SU-DHL-6 (cell line): Measurements from ENCODE around the gene CATSPER1.
A peak's percentile ranks its signal among the peaks of the same experiment; 100 is the strongest.

Experiments
- H2AFZ ChIP-seq: fragments of 200-600 bp; sonication (generic); 2 replicates; pipeline ENCODE4 v1.6.1; 2014; ENCODE audit warnings: low read depth, mild to moderate bottlenecking, moderate library complexity, mixed read lengths, antibody characterized with exemption, low read length; ENCODE audit not compliant: severe bottlenecking
- H3F3A ChIP-seq: fragments of 200-600 bp; shearing (Covaris generic); 2 replicates; pipeline ENCODE4 v1.6.0; 2016; ENCODE audit warnings: antibody characterized with exemption, mild to moderate bottlenecking; ENCODE audit not compliant: insufficient read depth
- H3K27ac ChIP-seq: fragments of 200-600 bp; sonication (generic); 2 replicates; pipeline ENCODE4 v1.5.1; 2016; ENCODE audit warnings: low read depth, mild to moderate bottlenecking, low read length, moderate library complexity, mixed read lengths
- H3K27me3 ChIP-seq: fragments of 200-600 bp; sonication (generic), shearing (Covaris generic); 2 replicates; pipeline ENCODE4 v1.6.0; 2014; ENCODE audit warnings: mild to moderate bottlenecking, low read length
- H3K36me3 ChIP-seq: fragments of 200-600 bp; sonication (generic); 2 replicates; pipeline ENCODE4 v1.6.1; 2014; ENCODE audit warnings: mild to moderate bottlenecking, low read length, mixed read lengths
- H3K4me2 ChIP-seq: fragments of 300-600, 200-600 bp; shearing (Covaris generic), sonication (generic); 2 replicates; pipeline ENCODE4 v1.6.0; 2014; ENCODE audit warnings: low read length, low read depth, mild to moderate bottlenecking; ENCODE audit not compliant: poor library complexity, severe bottlenecking
- H3K4me3 ChIP-seq: fragments of 200-600 bp; sonication (generic); 2 replicates; pipeline ENCODE4 v1.5.1; 2014; ENCODE audit warnings: antibody characterized with exemption, low read length, mild to moderate bottlenecking, mixed read lengths; ENCODE audit not compliant: insufficient read depth, poor library complexity, severe bottlenecking
- H3K79me2 ChIP-seq: fragments of 200-600 bp; sonication (generic); 2 replicates; pipeline ENCODE4 v1.6.1; 2014; ENCODE audit warnings: mild to moderate bottlenecking, low read length, moderate library complexity; ENCODE audit not compliant: insufficient read depth
- H3K9ac ChIP-seq: fragments of 200-600 bp; sonication (generic); 2 replicates; pipeline ENCODE4 v1.7.0; 2014; ENCODE audit warnings: mild to moderate bottlenecking, low read length
- H3K9me2 ChIP-seq: fragments of 200-600 bp; sonication (generic); replicated peaks from 2 replicates; pipeline ENCODE4 v1.6.1; 2014; ENCODE audit warnings: low read length; ENCODE audit not compliant: insufficient read depth
- H3K9me3 ChIP-seq: fragments of 200-600 bp; sonication (generic); 2 replicates; pipeline ENCODE4 v1.6.1; 2014; ENCODE audit warnings: low read length, mixed read lengths; ENCODE audit not compliant: insufficient read depth
- H4K20me1 ChIP-seq: fragments of 200-600 bp; sonication (generic); 2 replicates; pipeline ENCODE4 v1.6.1; 2014; ENCODE audit warnings: low read depth, mild to moderate bottlenecking, antibody characterized with exemption, low read length, moderate library complexity, mixed read lengths
- CTCF ChIP-seq: fragments of 200-600 bp; sonication (generic); IDR thresholded peaks from one replicate; pipeline ENCODE4 v1.5.1; 2017; ENCODE audit warnings: antibody characterized with exemption, mild to moderate bottlenecking, low read length, moderate library complexity; ENCODE audit not compliant: insufficient read depth, poor library complexity, severe bottlenecking
- EZH2phosphoT487 ChIP-seq: fragments of 200-600 bp; sonication (generic), shearing (Covaris generic); conservative IDR thresholded peaks from 2 replicates; pipeline ENCODE4 v1.6.1; 2018; ENCODE audit warnings: mild to moderate bottlenecking, antibody characterized with exemption, low read length, moderate library complexity, mixed read lengths

CATSPER1 gene

DNA sequence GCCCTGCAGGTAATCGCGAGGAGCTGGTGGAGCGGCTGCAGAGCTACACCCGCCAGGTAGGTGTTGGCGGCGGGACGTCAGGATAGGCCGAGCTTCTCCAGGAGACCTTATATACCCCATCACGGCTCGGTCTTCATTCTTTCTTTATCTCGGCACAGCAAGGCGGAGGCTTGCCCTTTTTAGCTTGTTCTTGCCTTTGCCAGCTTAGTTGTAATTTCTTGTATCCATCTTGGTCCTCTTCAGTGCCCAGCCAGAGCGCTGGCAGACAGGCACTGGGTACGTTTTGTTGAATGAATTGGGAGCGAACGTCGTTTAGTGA is 26.3 kb upstream of the CATSPER1 start:
- peak overlapping the region; percentile 61 for H3K4me2 ChIP-seq
- no peaks in the 10 kb centered on the region for H3K9me2 ChIP-seq
- H3K4me3 ChIP-seq, result peak overlapping the region; percentile 93
- H3F3A ChIP-seq, result no peaks in the 10 kb centered on the region
- no peak for TF ChIP-seq EZH2phosphoT487
- TF ChIP-seq CTCF, result no peak
- H3K9me3 ChIP-seq, result no peaks in the 10 kb centered on the region
- peaks cover 28% of the 10 kb centered on the region for H3K79me2 ChIP-seq
- H3K27ac ChIP-seq, result peak overlapping the region; percentile 47
- H3K36me3 ChIP-seq, result peaks cover 11% of the 10 kb centered on the region; the same call in 1 of the 2 replicates
- no peaks in the 10 kb centered on the region for H3K27me3 ChIP-seq
- H2AFZ ChIP-seq, result peak overlapping the region; percentile 35
- no peaks in the 10 kb centered on the region for H4K20me1 ChIP-seq
- peak overlapping the region; percentile 93 for H3K9ac ChIP-seq

- H3K27me3 ChIP-seq, result no peaks in the 10 kb centered on the region
- H3K27ac ChIP-seq, result peak within 1 kb of the TSS; percentile 47
- H3K9me3 ChIP-seq, result no peaks in the 10 kb centered on the region
- peak within 1 kb of the TSS; percentile 78 for H2AFZ ChIP-seq
- no peaks in the 10 kb centered on the region for H3K9me2 ChIP-seq
- H3K36me3 ChIP-seq, result peaks cover 11% of the 10 kb centered on the region; the same call in 1 of the 2 replicates
- peak within 1 kb of the TSS; percentile 93 for H3K9ac ChIP-seq
- H3K4me2 ChIP-seq, result peak within 1 kb of the TSS; percentile 78
- no peaks in the 10 kb centered on the region for H4K20me1 ChIP-seq
- peak within 1 kb of the TSS; percentile 93 for H3K4me3 ChIP-seq
- peaks cover 28% of the 10 kb centered on the region for H3K79me2 ChIP-seq
- TF ChIP-seq EZH2phosphoT487 (no peak), CTCF (no peak)
- no peaks in the 10 kb centered on the region for H3F3A ChIP-seq
Measured at GRCh38 chr11:66051766-66052663, 25.7 kb upstream of the CATSPER1 start, which contains the start of gene SF3B2. SF3B2 (plus strand) TSS chr11:66052364; CDS start chr11:66052385, 21 bp downstream.

DNA sequence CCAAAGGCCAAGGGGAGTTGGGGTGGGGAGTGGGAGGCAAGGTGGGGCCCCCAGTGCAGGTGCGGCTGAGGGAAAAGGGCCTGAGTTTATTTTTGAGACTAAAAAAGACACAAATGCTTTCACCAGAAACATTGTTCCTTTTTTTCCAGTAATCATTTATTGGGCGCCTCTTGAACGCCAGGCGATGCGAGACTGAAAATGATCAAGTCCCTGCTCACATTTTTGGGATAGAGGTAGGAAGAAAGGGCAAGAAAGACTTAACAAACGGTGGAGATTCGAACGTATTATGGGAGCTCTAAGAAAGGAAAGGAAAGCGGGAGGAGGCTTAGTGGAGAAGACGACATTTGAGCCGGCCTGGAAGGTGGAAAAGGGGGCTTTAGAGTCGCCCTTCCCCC is 25.1 kb upstream of the CATSPER1 start:
- Histone ChIP-seq H3K9me2 (no peaks in the 10 kb centered on the region), H3K27me3 (no peaks in the 10 kb centered on the region), H3K36me3 (peaks cover 11% of the 10 kb centered on the region; the same call in 1 of the 2 replicates), H3K4me3 (peak overlapping the region; percentile 59), H3K9ac (peak overlapping the region; percentile 72), H3F3A (no peaks in the 10 kb centered on the region), H4K20me1 (no peaks in the 10 kb centered on the region), H3K79me2 (peaks cover 28% of the 10 kb centered on the region), H3K9me3 (no peaks in the 10 kb centered on the region), H3K4me2 (peak overlapping the region; percentile 78), H2AFZ (peak overlapping the region; percentile 78), H3K27ac (peak overlapping the region; percentile 27)
- TF ChIP-seq CTCF, result no peak
- TF ChIP-seq EZH2phosphoT487, result no peak
